Kidney capillary endothelial cell (primary cell): Measurements from ENCODE around the gene PROKR1.
"Not testable (repeated sequence)": the region's sequence is repeated elsewhere in the genome, so short reads cannot be mapped to it uniquely, and the experiment has no call there.

Source experiments
- DNase-seq: peaks from one replicate; pipeline ENCODE4 v3.0.0-alpha.2; 2018; ENCODE audit warnings: low spot score

PROKR1 gene

GRCh38 chr2:68658266-68658665 lies 14.9 kb downstream of the PROKR1 start:
- DNase-seq, result no peak

- DNase-seq, result no peak
These were observed 15.7 kb downstream of the PROKR1 start for GRCh38 chr2:68659081-68659480.

- DNase-seq, result no peak
These were observed 17.3 kb downstream of the PROKR1 start for GRCh38 chr2:68660658-68661057.

- no peak for DNase-seq
These were observed 19.1 kb downstream of the PROKR1 start for GRCh38 chr2:68662466-68662865.

- no peak for DNase-seq
These were observed 20.2 kb downstream of the PROKR1 start for GRCh38 chr2:68663371-68664156.

- no peak for DNase-seq
These were observed 24.0 kb downstream of the PROKR1 start for GRCh38 chr2:68667371-68667770.

- no peak for DNase-seq
These were observed 26.3 kb downstream of the PROKR1 start for GRCh38 chr2:68669651-68670050.

GRCh38 chr2:68671961-68672360 lies 28.6 kb downstream of the PROKR1 start:
- DNase-seq, result no peak

- no peak for DNase-seq
These were observed 30.3 kb downstream of the PROKR1 start for GRCh38 chr2:68673631-68674030.

GRCh38 chr2:68675470-68675869 lies 32.1 kb downstream of the PROKR1 start:
- no peak for DNase-seq

GRCh38 chr2:68677837-68678236 lies 34.5 kb downstream of the PROKR1 start:
- not testable (repeated sequence) for DNase-seq

GRCh38 chr2:68679166-68679916 lies 36.0 kb downstream of the PROKR1 start:
- not testable (repeated sequence) for DNase-seq

GRCh38 chr2:68679917-68680267 lies 36.5 kb downstream of the PROKR1 start:
- DNase-seq, result not testable (repeated sequence)

GRCh38 chr2:68684197-68684596 lies 40.8 kb downstream of the PROKR1 start:
- DNase-seq, result no peak

GRCh38 chr2:68686178-68686577 lies 42.8 kb downstream of the PROKR1 start:
- no peak for DNase-seq

GRCh38 chr2:68687018-68687417 lies 43.6 kb downstream of the PROKR1 start:
- no peak for DNase-seq

GRCh38 chr2:68689553-68690537 lies 46.5 kb downstream of the PROKR1 start:
- no peak for DNase-seq

- DNase-seq, result no peak
These were observed 47.5 kb downstream of the PROKR1 start for GRCh38 chr2:68690851-68691250.

- no peak for DNase-seq
These were observed 49.1 kb downstream of the PROKR1 start for GRCh38 chr2:68692511-68692910.

GRCh38 chr2:68693951-68694350 lies 50.6 kb downstream of the PROKR1 start:
- DNase-seq, result no peak

- no peak for DNase-seq
These were observed 52.6 kb downstream of the PROKR1 start for GRCh38 chr2:68695971-68696370.

GRCh38 chr2:68696554-68696953 lies 53.2 kb downstream of the PROKR1 start:
- no peak for DNase-seq
